Gastroesophageal sphincter (tissue), 3 donors: ENCODE data around the gene ABL1.

Source experiments
- EP300 ChIP-seq: sonication (generic); formaldehyde crosslinking; IDR thresholded peaks from one replicate; pipeline ENCODE4 v1.6.1; 2017; ENCODE audit warnings: antibody characterized with exemption, mild to moderate bottlenecking
- POLR2A ChIP-seq, 2 donors: fragments of 450-650 bp; IDR thresholded peaks; one replicate each; pipeline ENCODE4 v1.6.1; 2017; ENCODE audit warnings: antibody characterized with exemption in 2 of 2, mild to moderate bottlenecking in 2 of 2, moderate library complexity in 1 of 2
- POLR2AphosphoS5 ChIP-seq: sonication (generic); formaldehyde crosslinking; IDR thresholded peaks from one replicate; pipeline ENCODE4 v1.6.1; 2017; ENCODE audit warnings: antibody characterized with exemption
- TF ChIP-seq, protein P1 (sequence below), 4 experiments: fragments of 200-600 bp in 2 of 4; fragments of 450-650 bp in 2 of 4; sonication (generic) in 1 of 4; IDR thresholded peaks; one replicate each; pipeline ENCODE4 v1.5.1; 2017 to 2019; ENCODE audit warnings: antibody characterized with exemption in 4 of 4, mild to moderate bottlenecking in 2 of 4, moderate library complexity in 2 of 4

DNA sequence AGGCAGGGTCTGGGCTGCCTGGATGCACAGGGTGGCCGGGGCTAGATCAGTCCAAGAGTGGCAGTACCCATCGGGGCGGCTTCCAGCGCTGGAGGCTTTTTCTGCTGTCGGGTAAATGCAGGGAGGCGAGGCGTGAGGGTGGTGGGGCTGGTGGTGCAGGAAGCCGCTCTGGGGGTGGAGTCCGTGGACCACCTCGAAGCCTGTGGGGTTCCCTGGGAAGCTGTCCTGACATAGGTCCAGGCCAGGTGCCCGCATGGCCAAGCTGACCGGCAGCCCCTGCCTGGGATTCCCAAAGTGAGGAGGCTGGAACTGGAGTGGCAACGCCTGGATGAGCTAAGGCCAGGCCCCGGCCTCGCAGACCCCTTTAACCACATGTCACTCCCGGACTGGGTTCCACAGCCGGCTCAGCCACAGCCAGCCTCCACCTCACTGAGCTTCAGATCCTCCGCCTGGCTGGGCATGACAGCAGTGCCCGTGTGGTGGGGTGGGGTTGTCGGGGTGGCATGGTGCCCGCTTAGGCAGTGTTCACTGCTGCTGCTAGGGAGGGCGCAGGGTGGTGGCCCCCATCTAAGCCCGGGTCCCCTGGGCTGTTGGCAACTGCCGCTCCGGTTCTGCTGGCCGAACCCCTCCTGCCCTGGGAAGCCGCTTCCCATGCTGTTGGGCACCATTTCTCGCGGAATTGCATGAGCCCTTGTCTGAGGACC is 62.9 kb downstream of the ABL1 start:
- TF ChIP-seq POLR2A (IDR thresholded peaks at IDR 0.05) (no peak), POLR2AphosphoS5 (no peak), EP300 (no peak)
- TF ChIP-seq, protein P1, sequence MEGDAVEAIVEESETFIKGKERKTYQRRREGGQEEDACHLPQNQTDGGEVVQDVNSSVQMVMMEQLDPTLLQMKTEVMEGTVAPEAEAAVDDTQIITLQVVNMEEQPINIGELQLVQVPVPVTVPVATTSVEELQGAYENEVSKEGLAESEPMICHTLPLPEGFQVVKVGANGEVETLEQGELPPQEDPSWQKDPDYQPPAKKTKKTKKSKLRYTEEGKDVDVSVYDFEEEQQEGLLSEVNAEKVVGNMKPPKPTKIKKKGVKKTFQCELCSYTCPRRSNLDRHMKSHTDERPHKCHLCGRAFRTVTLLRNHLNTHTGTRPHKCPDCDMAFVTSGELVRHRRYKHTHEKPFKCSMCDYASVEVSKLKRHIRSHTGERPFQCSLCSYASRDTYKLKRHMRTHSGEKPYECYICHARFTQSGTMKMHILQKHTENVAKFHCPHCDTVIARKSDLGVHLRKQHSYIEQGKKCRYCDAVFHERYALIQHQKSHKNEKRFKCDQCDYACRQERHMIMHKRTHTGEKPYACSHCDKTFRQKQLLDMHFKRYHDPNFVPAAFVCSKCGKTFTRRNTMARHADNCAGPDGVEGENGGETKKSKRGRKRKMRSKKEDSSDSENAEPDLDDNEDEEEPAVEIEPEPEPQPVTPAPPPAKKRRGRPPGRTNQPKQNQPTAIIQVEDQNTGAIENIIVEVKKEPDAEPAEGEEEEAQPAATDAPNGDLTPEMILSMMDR (IDR thresholded peaks at IDR 0.05): no peak
